ENCODE data around the gene USP9Y.

The USP9Y gene

GRCh38 chrY:12793999-12794398, 93.0 kb downstream of the USP9Y start:
- H3K36me3 ChIP-seq (ENCODE audit: insufficient read depth, low read length) = no peaks in the 10 kb centered on the region
- H3K9ac ChIP-seq (ENCODE audit: low read length) = no peak overlapping the region
- no peaks in the 10 kb centered on the region for H3K4me1 ChIP-seq (ENCODE audit: insufficient read depth, low read length)
- H3K27me3 ChIP-seq (ENCODE audit: control insufficient read depth in 1 of 2, insufficient read depth in 2 of 2, low read length in 2 of 2) = no peaks in the 10 kb centered on the region
- no peak overlapping the region for H3K27ac ChIP-seq (ENCODE audit: low read depth, low read length)
- H3K4me3 ChIP-seq (ENCODE audit: low read depth in 1 of 2, low read length in 2 of 2) = no peak overlapping the region
- H3K9me3 ChIP-seq (ENCODE audit: low read length) = no peaks in the 10 kb centered on the region

GRCh38 chrY:12808046-12808445, 107.0 kb downstream of the USP9Y start:
- Histone ChIP-seq H3K27me3 (ENCODE audit: control insufficient read depth in 1 of 2, insufficient read depth in 2 of 2, low read length in 2 of 2) (no peaks in the 10 kb centered on the region), H3K36me3 (ENCODE audit: insufficient read depth, low read length) (no peaks in the 10 kb centered on the region), H3K9me3 (ENCODE audit: low read length) (no peaks in the 10 kb centered on the region), H3K27ac (ENCODE audit: low read depth, low read length) (no peak overlapping the region), H3K4me3 (ENCODE audit: low read depth in 1 of 2, low read length in 2 of 2) (no peak overlapping the region), H3K9ac (ENCODE audit: low read length) (no peak overlapping the region), H3K4me1 (ENCODE audit: insufficient read depth, low read length) (no peaks in the 10 kb centered on the region)

GRCh38 chrY:12809034-12809433, 108.0 kb downstream of the USP9Y start:
- Histone ChIP-seq H3K4me1 (ENCODE audit: insufficient read depth, low read length) (no peaks in the 10 kb centered on the region), H3K27ac (ENCODE audit: low read depth, low read length) (no peak overlapping the region), H3K9ac (ENCODE audit: low read length) (no peak overlapping the region), H3K9me3 (ENCODE audit: low read length) (no peaks in the 10 kb centered on the region), H3K4me3 (ENCODE audit: low read depth in 1 of 2, low read length in 2 of 2) (no peak overlapping the region), H3K27me3 (ENCODE audit: control insufficient read depth in 1 of 2, insufficient read depth in 2 of 2, low read length in 2 of 2) (no peaks in the 10 kb centered on the region), H3K36me3 (ENCODE audit: insufficient read depth, low read length) (no peaks in the 10 kb centered on the region)

GRCh38 chrY:12823408-12823807, 122.4 kb downstream of the USP9Y start:
- Histone ChIP-seq H3K27ac (ENCODE audit: low read depth, low read length) (no peak overlapping the region), H3K4me3 (ENCODE audit: low read depth in 1 of 2, low read length in 2 of 2) (no peak overlapping the region), H3K9me3 (ENCODE audit: low read length) (no peaks in the 10 kb centered on the region), H3K27me3 (ENCODE audit: control insufficient read depth in 1 of 2, insufficient read depth in 2 of 2, low read length in 2 of 2) (no peaks in the 10 kb centered on the region), H3K4me1 (ENCODE audit: insufficient read depth, low read length) (no peaks in the 10 kb centered on the region), H3K36me3 (ENCODE audit: insufficient read depth, low read length) (no peaks in the 10 kb centered on the region), H3K9ac (ENCODE audit: low read length) (no peak overlapping the region)

- H3K36me3 ChIP-seq (ENCODE audit: insufficient read depth, low read length) = no peaks in the 10 kb centered on the region
- H3K4me1 ChIP-seq (ENCODE audit: insufficient read depth, low read length) = no peaks in the 10 kb centered on the region
- H3K4me3 ChIP-seq (ENCODE audit: low read depth in 1 of 2, low read length in 2 of 2) = no peak overlapping the region
- no peaks in the 10 kb centered on the region for H3K27me3 ChIP-seq (ENCODE audit: control insufficient read depth in 1 of 2, insufficient read depth in 2 of 2, low read length in 2 of 2)
- no peak overlapping the region for H3K9ac ChIP-seq (ENCODE audit: low read length)
- H3K9me3 ChIP-seq (ENCODE audit: low read length) = no peaks in the 10 kb centered on the region
- H3K27ac ChIP-seq (ENCODE audit: low read depth, low read length) = no peak overlapping the region
These were observed 125.8 kb downstream of the USP9Y start for GRCh38 chrY:12826791-12827190.

- no peaks in the 10 kb centered on the region for H3K4me1 ChIP-seq (ENCODE audit: insufficient read depth, low read length)
These were observed 132.3 kb downstream of the USP9Y start for GRCh38 chrY:12833284-12833683.

GRCh38 chrY:12837550-12837949, 136.5 kb downstream of the USP9Y start:
- no peak overlapping the region for H3K4me3 ChIP-seq (ENCODE audit: low read depth in 1 of 2, low read length in 2 of 2)
- no peaks in the 10 kb centered on the region for H3K27me3 ChIP-seq (ENCODE audit: control insufficient read depth in 1 of 2, insufficient read depth in 2 of 2, low read length in 2 of 2)
- H3K27ac ChIP-seq (ENCODE audit: low read depth, low read length) = no peak overlapping the region
- H3K36me3 ChIP-seq (ENCODE audit: insufficient read depth, low read length) = no peaks in the 10 kb centered on the region
- no peak overlapping the region for H3K9ac ChIP-seq (ENCODE audit: low read length)
- H3K4me1 ChIP-seq (ENCODE audit: insufficient read depth, low read length) = no peaks in the 10 kb centered on the region
- H3K9me3 ChIP-seq (ENCODE audit: low read length) = no peaks in the 10 kb centered on the region

More at GRCh38 chrY:12833284-12833683, 132.3 kb downstream of the USP9Y start:
- Histone ChIP-seq H3K4me3 (ENCODE audit: low read depth in 1 of 2, low read length in 2 of 2) (no peak overlapping the region), H3K27me3 (ENCODE audit: control insufficient read depth in 1 of 2, insufficient read depth in 2 of 2, low read length in 2 of 2) (no peaks in the 10 kb centered on the region), H3K9ac (ENCODE audit: low read length) (no peak overlapping the region), H3K36me3 (ENCODE audit: insufficient read depth, low read length) (no peaks in the 10 kb centered on the region), H3K27ac (ENCODE audit: low read depth, low read length) (no peak overlapping the region), H3K9me3 (ENCODE audit: low read length) (no peaks in the 10 kb centered on the region)

GRCh38 chrY:12841368-12841767, 140.3 kb downstream of the USP9Y start:
- Histone ChIP-seq H3K4me1 (ENCODE audit: insufficient read depth, low read length) (no peaks in the 10 kb centered on the region), H3K9me3 (ENCODE audit: low read length) (no peaks in the 10 kb centered on the region), H3K4me3 (ENCODE audit: low read depth in 1 of 2, low read length in 2 of 2) (no peak overlapping the region), H3K27ac (ENCODE audit: low read depth, low read length) (no peak overlapping the region), H3K36me3 (ENCODE audit: insufficient read depth, low read length) (no peaks in the 10 kb centered on the region), H3K9ac (ENCODE audit: low read length) (no peak overlapping the region), H3K27me3 (ENCODE audit: control insufficient read depth in 1 of 2, insufficient read depth in 2 of 2, low read length in 2 of 2) (no peaks in the 10 kb centered on the region)

GRCh38 chrY:12846793-12847192, 145.8 kb downstream of the USP9Y start:
- Histone ChIP-seq H3K27me3 (ENCODE audit: control insufficient read depth in 1 of 2, insufficient read depth in 2 of 2, low read length in 2 of 2) (no peaks in the 10 kb centered on the region), H3K9me3 (ENCODE audit: low read length) (no peaks in the 10 kb centered on the region), H3K4me3 (ENCODE audit: low read depth in 1 of 2, low read length in 2 of 2) (no peak overlapping the region), H3K27ac (ENCODE audit: low read depth, low read length) (no peak overlapping the region), H3K36me3 (ENCODE audit: insufficient read depth, low read length) (no peaks in the 10 kb centered on the region), H3K9ac (ENCODE audit: low read length) (no peak overlapping the region), H3K4me1 (ENCODE audit: insufficient read depth, low read length) (no peaks in the 10 kb centered on the region)

GRCh38 chrY:12855791-12856275, 154.8 kb downstream of the USP9Y start:
- Histone ChIP-seq H3K27me3 (ENCODE audit: control insufficient read depth in 1 of 2, insufficient read depth in 2 of 2, low read length in 2 of 2) (no peaks in the 10 kb centered on the region), H3K36me3 (ENCODE audit: insufficient read depth, low read length) (no peaks in the 10 kb centered on the region), H3K9me3 (ENCODE audit: low read length) (no peaks in the 10 kb centered on the region), H3K4me1 (ENCODE audit: insufficient read depth, low read length) (no peaks in the 10 kb centered on the region), H3K4me3 (ENCODE audit: low read depth in 1 of 2, low read length in 2 of 2) (no peak overlapping the region), H3K9ac (ENCODE audit: low read length) (no peak overlapping the region), H3K27ac (ENCODE audit: low read depth, low read length) (no peak overlapping the region)

- no peak overlapping the region for H3K9ac ChIP-seq (ENCODE audit: low read length)
- no peak overlapping the region for H3K27ac ChIP-seq (ENCODE audit: low read depth, low read length)
- H3K9me3 ChIP-seq (ENCODE audit: low read length) = no peaks in the 10 kb centered on the region
These were observed 166.9 kb downstream of the USP9Y start for GRCh38 chrY:12867960-12868359.

GRCh38 chrY:12896973-12897372, 195.9 kb downstream of the USP9Y start:
- Histone ChIP-seq H3K27me3 (ENCODE audit: control insufficient read depth in 1 of 2, insufficient read depth in 2 of 2, low read length in 2 of 2) (no peaks in the 10 kb centered on the region), H3K4me1 (ENCODE audit: insufficient read depth, low read length) (no peaks in the 10 kb centered on the region), H3K9ac (ENCODE audit: low read length) (no peak overlapping the region), H3K27ac (ENCODE audit: low read depth, low read length) (no peak overlapping the region), H3K4me3 (ENCODE audit: low read depth in 1 of 2, low read length in 2 of 2) (no peak overlapping the region), H3K9me3 (ENCODE audit: low read length) (no peaks in the 10 kb centered on the region), H3K36me3 (ENCODE audit: insufficient read depth, low read length) (no peaks in the 10 kb centered on the region)

More at GRCh38 chrY:12867960-12868359, 166.9 kb downstream of the USP9Y start:
- H3K27me3 ChIP-seq (ENCODE audit: control insufficient read depth in 1 of 2, insufficient read depth in 2 of 2, low read length in 2 of 2) = no peaks in the 10 kb centered on the region
- no peaks in the 10 kb centered on the region for H3K4me1 ChIP-seq (ENCODE audit: insufficient read depth, low read length)
- no peaks in the 10 kb centered on the region for H3K36me3 ChIP-seq (ENCODE audit: insufficient read depth, low read length)
- H3K4me3 ChIP-seq (ENCODE audit: low read depth in 1 of 2, low read length in 2 of 2) = no peak overlapping the region

Measured in muscle layer of colon (tissue), 2 donors.